PC-9 (cell line): ENCODE results near the gene FMR1NB. TPM values are rescaled to one million over a fixed set of nuclear protein-coding genes. Genes with fewer than 3 reads are reported as not detected.

Experiments used
- BruUV-seq: library from RNA; stranded (reverse); fragments of 400-500 nt; replicated peaks from 2 replicates; lab custom pipeline; 2021; lab: Mats Ljungman, UMichigan
- CTCF ChIA-PET: fragments of 300-600 bp; sonication (Branson Sonifier 250); formaldehyde crosslinking; loops from one replicate; lab custom pipeline; 2022; ENCODE audit warnings: antibody characterized with exemption; lab: Charles Lee
- POLR2A ChIA-PET: fragments of 300-600 bp; sonication (Branson Sonifier 250); formaldehyde crosslinking; loops from one replicate; lab custom pipeline; 2022; ENCODE audit warnings: antibody characterized with exemption; ENCODE audit not compliant: unreplicated experiment; lab: Charles Lee
- DNase-seq, 2 experiments: peaks; one replicate each; pipeline versions ENCODE4 v3.0.0 to v3.0.0-alpha.2; 2015 to 2022; ENCODE audit warnings: mixed read lengths in 1 of 2
- H2AFZ ChIP-seq: fragments of 200-600 bp; sonication (generic); 2 replicates; pipeline ENCODE4 v1.8.1; 2017; ENCODE audit warnings: antibody characterized with exemption
- H3F3A ChIP-seq: fragments of 200-600 bp; sonication (generic); 2 replicates; pipeline ENCODE4 v1.8.1; 2017; ENCODE audit warnings: antibody characterized with exemption, mild to moderate bottlenecking, low read depth; ENCODE audit not compliant: insufficient read depth
- H3K27ac ChIP-seq: fragments of 200-600 bp; sonication (generic); 2 replicates; pipeline ENCODE4 v1.6.1; 2016; ENCODE audit warnings: mixed run types
- H3K27me3 ChIP-seq: fragments of 200-600 bp; sonication (generic); 2 replicates; pipeline ENCODE4 v1.6.1; 2016; ENCODE audit warnings: low read depth, mixed run types; ENCODE audit not compliant: insufficient read depth
- H3K36me3 ChIP-seq: fragments of 200-600 bp; sonication (generic); 2 replicates; pipeline ENCODE4 v1.6.1; 2016; ENCODE audit warnings: low read depth, mixed run types
- H3K4me1 ChIP-seq: fragments of 200-600 bp; sonication (generic); replicated peaks from 2 replicates; pipeline ENCODE4 v1.6.1; 2016; ENCODE audit warnings: mixed run types; ENCODE audit not compliant: insufficient read depth
- H3K4me2 ChIP-seq: fragments of 200-600 bp; sonication (generic); 2 replicates; pipeline ENCODE4 v1.6.1; 2017; ENCODE audit warnings: mixed run types
- H3K4me3 ChIP-seq: fragments of 200-600 bp; sonication (generic); 2 replicates; pipeline ENCODE4 v1.6.1; 2016; ENCODE audit warnings: mixed run types
- H3K79me2 ChIP-seq: fragments of 200-600 bp; sonication (generic); 2 replicates; pipeline ENCODE4 v1.6.1; 2017; ENCODE audit warnings: low read depth, mixed run types
- H3K9me2 ChIP-seq: fragments of 200-600 bp; sonication (generic); 2 replicates; pipeline ENCODE4 v1.8.1; 2017; ENCODE audit warnings: mild to moderate bottlenecking; ENCODE audit not compliant: insufficient read depth
- H3K9me3 ChIP-seq: fragments of 200-600 bp; sonication (generic); 2 replicates; pipeline ENCODE4 v1.8.1; 2016; ENCODE audit warnings: low read depth; ENCODE audit not compliant: insufficient read depth
- H4K20me1 ChIP-seq: fragments of 200-600 bp; sonication (generic); 2 replicates; pipeline ENCODE4 v1.8.1; 2017; ENCODE audit not compliant: insufficient read depth
- EZH2 ChIP-seq: fragments of 200-600 bp; sonication (generic); IDR thresholded peaks from 2 replicates; pipeline ENCODE4 v1.8.0; 2017; ENCODE audit warnings: antibody characterized with exemption, low read depth
- intact Hi-C: fragments of 100-400 bp; cut with micrococcal nuclease; formaldehyde crosslinking; loops from one replicate; pipeline ENCODE4 v1.10.0; 2022; ENCODE audit not compliant: unreplicated experiment
- total RNA-seq: library from RNA; stranded (reverse); gene quantifications from 2 replicates; pipeline ENCODE4 v1.2.3, GENCODE V29; 2021
- TF ChIP-seq, protein P1 (sequence below): fragments of 200-600 bp; sonication (generic); conservative IDR thresholded peaks from 2 replicates; pipeline ENCODE4 v1.6.1; 2017; ENCODE audit warnings: mixed run types, antibody characterized with exemption, mild to moderate bottlenecking, moderate library complexity

Gene FMR1NB
- total RNA-seq, 1 experiment from 2014 or later = not detected

DNA sequence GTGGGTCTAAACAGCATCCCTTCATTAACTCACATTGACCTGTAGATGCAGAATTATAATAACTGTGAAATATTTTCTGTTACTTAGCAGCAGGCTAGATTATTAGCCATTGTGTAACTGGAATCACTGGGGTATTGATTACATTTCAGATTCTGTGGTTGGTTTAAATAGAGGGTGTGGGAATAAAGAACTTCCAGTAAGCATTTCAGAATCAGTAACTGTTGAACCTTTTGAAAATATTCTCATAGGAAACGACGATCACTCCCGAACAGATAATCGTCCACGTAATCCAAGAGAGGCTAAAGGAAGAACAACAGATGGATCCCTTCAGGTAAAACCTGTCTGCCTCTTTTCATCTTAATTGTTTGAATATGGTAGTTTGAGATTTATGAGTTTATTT, 35.9 kb upstream of the FMR1NB start:
- H4K20me1 ChIP-seq = peaks cover 6% of the 10 kb centered on the region; the same call in 1 of the 2 replicates
- H3K4me2 ChIP-seq = no peak overlapping the region
- H3K4me1 ChIP-seq = no peaks in the 10 kb centered on the region
- H3K4me3 ChIP-seq = no peak overlapping the region
- intact Hi-C loops = no loop called here
- no peak overlapping the region for H2AFZ ChIP-seq
- H3K36me3 ChIP-seq = peaks cover 31% of the 10 kb centered on the region
- ChIA-PET POLR2A (no interaction called here), CTCF (no interaction called here)
- H3K9me2 ChIP-seq = no peaks in the 10 kb centered on the region
- TF ChIP-seq, protein P1, sequence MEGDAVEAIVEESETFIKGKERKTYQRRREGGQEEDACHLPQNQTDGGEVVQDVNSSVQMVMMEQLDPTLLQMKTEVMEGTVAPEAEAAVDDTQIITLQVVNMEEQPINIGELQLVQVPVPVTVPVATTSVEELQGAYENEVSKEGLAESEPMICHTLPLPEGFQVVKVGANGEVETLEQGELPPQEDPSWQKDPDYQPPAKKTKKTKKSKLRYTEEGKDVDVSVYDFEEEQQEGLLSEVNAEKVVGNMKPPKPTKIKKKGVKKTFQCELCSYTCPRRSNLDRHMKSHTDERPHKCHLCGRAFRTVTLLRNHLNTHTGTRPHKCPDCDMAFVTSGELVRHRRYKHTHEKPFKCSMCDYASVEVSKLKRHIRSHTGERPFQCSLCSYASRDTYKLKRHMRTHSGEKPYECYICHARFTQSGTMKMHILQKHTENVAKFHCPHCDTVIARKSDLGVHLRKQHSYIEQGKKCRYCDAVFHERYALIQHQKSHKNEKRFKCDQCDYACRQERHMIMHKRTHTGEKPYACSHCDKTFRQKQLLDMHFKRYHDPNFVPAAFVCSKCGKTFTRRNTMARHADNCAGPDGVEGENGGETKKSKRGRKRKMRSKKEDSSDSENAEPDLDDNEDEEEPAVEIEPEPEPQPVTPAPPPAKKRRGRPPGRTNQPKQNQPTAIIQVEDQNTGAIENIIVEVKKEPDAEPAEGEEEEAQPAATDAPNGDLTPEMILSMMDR = no peak
- no peak for TF ChIP-seq EZH2
- H3K9me3 ChIP-seq = no peaks in the 10 kb centered on the region
- no peak for DNase-seq
- H3K27ac ChIP-seq = no peak overlapping the region
- no TSS peak for BruUV-seq
- H3K79me2 ChIP-seq = no peaks in the 10 kb centered on the region
- no peaks in the 10 kb centered on the region for H3F3A ChIP-seq
- no peaks in the 10 kb centered on the region for H3K27me3 ChIP-seq

DNA sequence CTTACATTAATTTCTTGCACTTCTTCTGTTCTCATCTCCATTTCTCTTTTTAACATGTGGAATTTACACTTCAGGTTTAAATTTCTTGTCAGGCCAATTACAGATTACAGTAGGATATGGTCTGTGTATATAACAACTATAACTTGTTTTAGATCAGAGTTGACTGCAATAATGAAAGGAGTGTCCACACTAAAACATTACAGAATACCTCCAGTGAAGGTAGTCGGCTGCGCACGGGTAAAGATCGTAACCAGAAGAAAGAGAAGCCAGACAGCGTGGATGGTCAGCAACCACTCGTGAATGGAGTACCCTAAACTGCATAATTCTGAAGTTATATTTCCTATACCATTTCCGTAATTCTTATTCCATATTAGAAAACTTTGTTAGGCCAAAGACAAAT, 32.6 kb upstream of the FMR1NB start:
- ChIA-PET CTCF (no interaction called here), POLR2A (no interaction called here)
- Histone ChIP-seq H3F3A (no peaks in the 10 kb centered on the region), H3K36me3 (peaks cover 21% of the 10 kb centered on the region), H3K4me3 (no peak overlapping the region), H4K20me1 (no peaks in the 10 kb centered on the region), H3K4me1 (no peaks in the 10 kb centered on the region), H3K27ac (no peak overlapping the region), H2AFZ (no peak overlapping the region), H3K79me2 (no peaks in the 10 kb centered on the region), H3K9me3 (no peaks in the 10 kb centered on the region), H3K27me3 (no peaks in the 10 kb centered on the region), H3K4me2 (no peak overlapping the region), H3K9me2 (no peaks in the 10 kb centered on the region)
- intact Hi-C loops = loop anchor here (2.0 kb wide), 1 partner anchor 30 kb away; no protein-coding TSS in a partner anchor
- TF ChIP-seq, protein P1 = no peak
- no peak for DNase-seq
- BruUV-seq = no TSS peak

DNA sequence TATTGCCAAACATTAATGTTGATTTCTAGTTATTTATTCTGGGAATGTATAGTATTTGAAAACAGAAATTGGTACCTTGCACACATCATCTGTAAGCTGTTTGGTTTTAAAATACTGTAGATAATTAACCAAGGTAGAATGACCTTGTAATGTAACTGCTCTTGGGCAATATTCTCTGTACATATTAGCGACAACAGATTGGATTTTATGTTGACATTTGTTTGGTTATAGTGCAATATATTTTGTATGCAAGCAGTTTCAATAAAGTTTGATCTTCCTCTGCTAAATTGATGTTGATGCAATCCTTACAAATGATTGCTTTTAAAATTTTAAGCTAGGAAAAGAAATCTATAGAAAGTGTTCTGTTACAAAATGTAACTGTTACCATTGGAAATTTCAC, 30.8 kb upstream of the FMR1NB start:
- intact Hi-C loops = no loop called here
- no TSS peak for BruUV-seq
- no peaks in the 10 kb centered on the region for H3K9me3 ChIP-seq
- H3K36me3 ChIP-seq = peaks cover 21% of the 10 kb centered on the region
- no peak overlapping the region for H2AFZ ChIP-seq
- no peaks in the 10 kb centered on the region for H3K27me3 ChIP-seq
- H3K27ac ChIP-seq = no peak overlapping the region
- H3F3A ChIP-seq = no peaks in the 10 kb centered on the region
- no peaks in the 10 kb centered on the region for H3K79me2 ChIP-seq
- no peaks in the 10 kb centered on the region for H3K4me1 ChIP-seq
- ChIA-PET POLR2A (interaction anchor here (0.6 kb wide), 1 partner anchor 38 kb away, joined by 3 read pairs; no protein-coding TSS in a partner anchor), CTCF (no interaction called here)
- no peak for DNase-seq
- H4K20me1 ChIP-seq = no peaks in the 10 kb centered on the region
- no peaks in the 10 kb centered on the region for H3K9me2 ChIP-seq
- TF ChIP-seq, protein P1 = no peak
- no peak for TF ChIP-seq EZH2
- H3K4me2 ChIP-seq = no peak overlapping the region
- H3K4me3 ChIP-seq = no peak overlapping the region
